ENCODE data around the gene CCDC91.
"Not testable (repeated sequence)": the region's sequence is repeated elsewhere in the genome, so short reads cannot be mapped to it uniquely, and the experiment has no call there.

Gene CCDC91

DNA sequence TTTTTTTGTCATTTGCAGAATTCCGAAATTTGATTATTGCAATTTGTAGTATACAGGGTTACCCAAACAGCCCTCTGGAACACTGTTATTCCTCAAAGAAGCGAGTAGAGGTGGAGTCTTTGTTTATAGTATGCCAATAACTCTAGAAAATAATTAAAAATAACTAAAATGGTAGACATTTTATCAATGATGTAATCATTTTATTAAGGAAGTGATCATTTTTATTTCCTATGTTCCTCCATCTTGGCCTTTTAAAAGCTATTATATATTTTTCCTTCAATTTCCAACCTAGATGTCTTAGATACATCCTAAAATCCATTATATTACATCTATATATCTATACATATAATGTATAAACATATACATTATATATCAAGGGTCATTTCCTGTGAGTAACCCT is 106.0 kb downstream of the CCDC91 start:
- DNase-seq: no peak

DNA sequence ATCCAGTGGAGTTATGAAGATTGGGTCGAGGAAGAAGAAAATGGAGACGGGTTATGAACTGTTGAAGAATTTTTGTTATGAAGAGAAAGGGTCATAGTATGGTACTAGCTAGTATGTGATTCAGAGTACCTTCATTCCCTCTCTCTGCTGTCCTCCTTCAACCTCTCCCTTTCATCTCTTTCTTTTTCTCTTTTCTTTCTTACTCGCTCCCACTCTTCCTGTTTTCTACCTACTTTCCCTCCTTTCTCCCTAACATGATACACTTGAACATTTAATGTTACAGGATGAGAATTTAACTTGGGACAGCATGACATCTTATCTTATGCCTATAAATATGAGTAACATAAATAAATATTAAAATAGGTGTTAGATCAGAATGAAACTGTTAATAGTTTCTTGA is 112.9 kb downstream of the CCDC91 start:
- DNase-seq: no peak

DNA sequence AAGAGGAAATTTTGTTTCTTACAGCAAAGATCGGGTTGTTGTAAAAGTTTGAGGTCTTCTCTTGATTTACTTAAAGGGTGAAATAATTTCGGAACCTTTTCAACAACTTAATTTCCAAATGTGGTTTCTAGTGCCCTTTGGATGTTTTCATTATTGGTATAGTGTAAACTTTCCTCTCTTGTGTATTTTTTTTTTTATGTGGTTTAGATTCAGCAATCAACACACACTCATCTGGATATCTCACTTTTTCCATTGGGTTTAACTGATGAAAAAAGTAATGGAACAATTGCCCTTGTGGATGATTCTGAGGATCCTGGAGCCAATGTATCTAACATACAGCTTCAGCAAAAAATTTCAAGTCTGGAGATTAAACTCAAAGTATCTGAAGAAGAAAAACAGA is 116.3 kb downstream of the CCDC91 start:
- no peak for DNase-seq

DNA sequence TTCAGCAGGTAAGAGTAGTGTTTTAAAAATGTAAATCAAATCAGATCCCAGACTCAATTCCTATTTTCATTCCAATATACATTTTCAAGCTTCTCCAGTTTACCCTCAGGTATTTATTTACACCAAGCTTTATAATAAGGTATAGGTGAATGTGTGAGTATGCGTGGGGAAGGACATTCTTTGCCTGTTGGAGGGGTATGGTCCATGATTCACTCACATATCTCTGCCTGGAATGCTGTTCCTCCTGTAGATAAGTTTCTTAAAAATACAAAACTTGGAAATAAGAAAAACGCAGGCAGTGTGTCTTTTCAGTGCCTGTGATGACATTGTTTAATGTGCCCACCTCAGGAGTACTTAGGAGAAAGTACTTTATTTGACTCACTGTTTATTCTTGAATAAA is 118.6 kb downstream of the CCDC91 start:
- DNase-seq: no peak

DNA sequence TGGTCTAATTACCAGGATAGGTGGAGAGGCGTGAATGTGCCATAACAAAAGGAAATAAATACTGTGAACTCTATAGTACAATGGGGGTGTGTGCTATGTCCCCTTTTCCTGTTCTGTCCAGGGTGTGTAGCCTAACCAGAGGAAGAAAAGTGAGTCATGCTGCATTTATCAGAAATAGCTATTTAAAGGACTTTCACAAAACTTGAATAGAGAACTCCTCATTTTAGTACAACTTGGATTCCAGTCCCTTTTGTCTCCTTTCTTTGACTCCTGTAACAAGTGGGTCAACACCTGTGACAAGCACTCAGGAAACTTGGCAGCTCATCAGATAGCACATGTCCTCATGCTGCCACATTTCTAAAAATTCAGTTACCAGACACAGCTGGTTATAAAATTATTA is 123.4 kb downstream of the CCDC91 start:
- no peak for DNase-seq

DNA sequence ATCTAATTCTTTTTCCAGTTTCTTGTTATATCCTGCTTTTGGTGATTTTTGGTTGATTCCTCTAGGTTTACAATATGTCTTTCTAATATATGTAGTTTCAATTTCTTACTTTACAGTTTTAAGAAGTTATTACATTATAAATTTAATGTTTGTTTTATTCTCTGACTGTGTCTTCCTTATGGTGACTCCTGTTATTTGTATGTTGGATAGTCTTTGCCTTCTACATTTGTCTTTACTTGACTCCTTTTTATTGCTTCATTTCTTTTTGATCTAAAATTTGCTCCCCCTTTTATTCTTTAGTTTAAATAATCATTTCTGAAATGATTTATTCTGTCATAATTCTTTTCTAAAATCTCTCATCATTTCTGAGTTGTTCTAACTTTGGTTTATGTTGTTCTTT is 125.8 kb downstream of the CCDC91 start:
- DNase-seq: no peak

DNA sequence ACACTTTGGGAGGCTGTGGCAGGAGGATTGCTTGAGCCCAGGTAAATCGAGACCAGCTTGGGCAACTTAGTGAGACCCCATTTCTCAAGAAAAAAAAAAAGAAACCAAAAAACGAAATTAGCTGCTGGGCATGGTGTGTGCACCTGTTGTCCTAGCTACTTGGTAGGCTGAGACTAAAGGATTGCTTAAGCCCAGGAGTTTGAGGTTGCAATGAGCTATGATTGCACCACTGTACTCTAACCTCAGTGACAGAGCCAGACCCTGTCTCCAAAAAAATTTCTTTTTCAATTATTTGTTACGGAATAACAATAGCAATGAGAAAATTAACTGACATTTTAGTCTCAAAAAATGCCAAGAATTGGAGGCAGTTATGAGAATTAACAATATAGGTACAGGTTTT is 128.0 kb downstream of the CCDC91 start:
- no peak for DNase-seq

DNA sequence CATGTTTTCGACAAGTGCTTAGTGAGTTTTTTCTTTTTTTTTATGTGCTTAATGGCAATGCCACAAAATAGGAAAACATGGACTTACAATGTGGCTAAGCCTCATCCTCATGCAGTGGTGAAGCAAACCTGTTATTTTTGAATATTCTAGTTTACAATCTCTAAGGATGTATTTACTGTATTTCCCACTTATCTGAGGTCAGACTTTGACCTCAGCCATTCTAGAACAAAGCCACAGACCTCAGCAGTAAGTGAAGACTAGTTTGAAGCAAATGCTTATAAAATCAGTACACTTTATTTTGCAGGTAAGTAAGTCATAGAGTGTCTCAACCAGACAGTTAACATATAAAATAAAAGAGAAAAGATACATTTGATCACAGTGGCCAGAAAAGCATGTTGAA is 130.1 kb downstream of the CCDC91 start:
- no peak for DNase-seq

DNA sequence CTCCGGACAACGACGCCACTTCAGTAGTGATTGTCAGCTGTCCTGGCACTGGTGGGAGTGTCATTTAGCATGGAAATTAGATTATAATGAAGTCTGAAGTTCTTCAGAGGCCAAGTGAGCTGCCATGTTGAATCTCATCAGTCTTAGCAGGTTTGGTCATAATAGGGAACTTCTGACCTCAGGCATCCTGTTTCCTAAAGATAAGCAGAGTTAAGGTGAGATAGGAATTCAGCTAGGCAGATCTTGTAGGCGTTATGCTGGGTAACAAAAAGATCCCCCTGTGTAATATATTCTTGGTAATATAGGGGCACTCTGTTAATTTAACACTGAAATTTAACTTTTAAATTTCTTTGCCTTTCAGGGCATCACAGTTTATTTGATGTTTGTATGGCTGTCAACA is 137.5 kb downstream of the CCDC91 start:
- DNase-seq: no peak

DNA sequence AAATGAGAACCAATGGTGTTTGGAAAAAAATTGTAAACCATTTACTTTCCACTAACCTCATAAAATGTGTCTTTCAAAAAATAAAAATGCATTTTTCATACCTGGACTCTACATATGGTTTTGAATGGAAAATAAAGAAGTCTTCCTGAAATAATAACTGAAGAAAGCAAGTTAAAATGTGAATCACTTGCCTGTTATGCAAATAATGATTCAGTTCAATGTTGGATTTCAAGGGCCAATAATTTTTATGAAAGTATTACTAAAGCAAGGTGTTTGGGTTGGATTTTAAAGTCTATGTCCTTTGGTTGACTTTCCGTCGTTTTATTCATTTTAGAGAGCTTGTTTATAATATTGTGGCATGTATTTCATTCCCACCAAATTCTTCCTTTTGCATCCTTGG is 138.7 kb downstream of the CCDC91 start:
- DNase-seq: no peak

DNA sequence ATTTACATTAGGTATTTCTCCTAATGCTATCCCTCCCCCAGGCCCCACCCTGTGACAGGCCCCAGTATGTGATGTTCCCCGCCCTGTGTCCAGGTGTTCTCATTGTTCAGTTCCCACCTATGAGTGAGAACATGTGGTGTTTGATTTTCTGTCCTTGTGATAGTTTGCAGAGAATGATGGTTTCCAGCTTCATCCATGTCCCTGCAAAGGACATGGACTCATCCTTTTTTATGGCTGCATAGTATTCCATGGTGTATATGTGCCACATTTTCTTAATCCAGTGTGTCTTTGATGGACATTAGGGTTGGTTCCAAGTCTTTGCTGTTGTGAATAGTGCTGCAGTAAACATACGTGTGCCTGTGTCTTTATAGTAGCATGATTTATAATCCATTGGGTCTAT is 139.5 kb downstream of the CCDC91 start:
- DNase-seq: not testable (repeated sequence)

DNA sequence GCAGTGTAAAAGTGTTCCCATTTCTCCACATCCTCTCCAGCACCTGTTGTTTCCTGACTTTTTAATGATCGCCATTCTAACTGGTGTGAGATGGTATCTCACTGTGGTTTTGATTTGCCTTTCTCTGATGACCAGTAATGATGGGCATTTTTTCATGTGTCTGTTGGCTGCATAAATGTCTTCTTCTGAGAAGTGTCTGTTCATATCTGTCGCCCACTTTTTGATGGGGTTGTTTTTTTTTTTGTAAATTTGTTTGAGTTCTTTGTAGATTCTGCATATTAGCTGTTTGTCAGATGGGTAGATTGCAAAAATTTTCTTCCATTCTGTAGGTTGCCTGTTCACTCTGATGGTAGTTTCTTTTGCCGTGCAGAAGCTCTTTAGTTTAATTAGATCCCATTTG is 140.0 kb downstream of the CCDC91 start:
- DNase-seq: not testable (repeated sequence)

DNA sequence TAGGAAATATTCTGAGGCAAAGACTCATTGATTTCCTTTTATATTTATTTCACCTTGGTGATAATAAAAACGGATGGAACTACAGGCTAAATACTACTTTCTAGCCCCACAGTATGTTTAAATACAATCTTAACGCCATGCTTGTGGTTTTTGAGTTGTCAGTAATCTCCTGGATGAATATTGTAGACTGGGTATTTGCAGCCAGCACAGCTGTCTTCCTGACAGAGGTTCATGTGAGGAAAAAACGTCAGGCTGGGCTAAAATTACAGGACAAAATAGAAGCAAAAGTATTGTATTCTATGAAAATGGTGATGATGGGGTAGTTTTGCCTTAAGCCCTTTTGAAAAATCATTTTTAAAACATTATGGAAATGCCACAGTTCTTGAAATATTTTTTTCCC is 140.9 kb downstream of the CCDC91 start:
- no peak for DNase-seq

DNA sequence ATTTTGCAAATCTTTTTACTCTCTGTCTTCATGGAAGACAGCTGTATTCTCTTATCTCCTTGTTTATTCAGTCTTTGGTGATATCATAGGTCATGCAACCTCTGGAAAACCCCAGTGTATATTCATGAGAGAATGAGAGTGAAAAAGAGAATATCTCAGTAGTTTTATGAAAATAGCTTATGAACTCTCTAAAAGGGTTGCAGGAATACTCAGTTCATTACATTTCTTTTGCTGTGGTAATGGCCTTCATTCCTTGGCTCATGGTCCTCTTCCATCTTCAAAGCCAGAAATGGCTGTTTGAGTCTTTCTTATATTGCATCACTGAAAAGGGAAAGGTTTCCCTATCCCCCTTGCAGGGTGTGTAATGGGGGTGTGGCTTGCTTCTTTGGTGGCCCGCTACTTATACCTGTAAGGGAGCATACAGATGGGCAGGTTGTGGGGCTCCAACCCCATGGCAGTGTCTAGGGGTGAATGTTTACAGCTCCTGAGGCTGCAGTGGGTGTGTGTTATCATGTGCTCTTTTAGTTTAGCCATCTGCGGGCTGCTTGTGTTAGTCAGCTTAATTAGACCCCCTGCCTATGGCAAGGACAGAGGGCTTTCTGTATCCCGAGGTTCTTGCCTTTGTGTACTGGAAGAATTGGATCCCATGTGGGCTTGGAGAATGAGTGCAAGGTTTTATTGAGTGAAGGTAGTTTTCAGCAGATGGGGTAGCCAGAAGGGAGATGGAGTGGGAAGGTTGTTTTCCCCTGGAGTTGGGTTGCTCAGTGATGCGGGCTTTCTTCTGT is 150.2 kb downstream of the CCDC91 start:
- no peak for DNase-seq

DNA sequence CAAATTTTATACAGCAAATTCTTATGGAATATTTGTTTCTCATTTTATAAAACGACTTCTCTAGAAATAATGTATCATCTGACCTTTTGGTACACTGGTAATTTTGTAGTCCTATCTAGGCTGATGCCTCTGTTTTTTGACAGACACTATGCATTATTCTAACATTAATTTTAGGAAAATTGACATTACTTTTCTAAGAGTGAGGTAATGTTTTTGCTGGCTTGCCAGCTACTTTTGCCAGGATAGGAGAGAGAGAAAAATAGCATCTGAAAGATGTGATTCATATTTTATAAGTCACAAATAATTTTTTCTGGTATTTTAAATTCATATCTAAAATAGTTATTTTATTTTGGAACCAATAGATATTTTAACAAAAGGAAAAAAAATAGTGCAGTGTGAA is 153.5 kb downstream of the CCDC91 start:
- no peak for DNase-seq

DNA sequence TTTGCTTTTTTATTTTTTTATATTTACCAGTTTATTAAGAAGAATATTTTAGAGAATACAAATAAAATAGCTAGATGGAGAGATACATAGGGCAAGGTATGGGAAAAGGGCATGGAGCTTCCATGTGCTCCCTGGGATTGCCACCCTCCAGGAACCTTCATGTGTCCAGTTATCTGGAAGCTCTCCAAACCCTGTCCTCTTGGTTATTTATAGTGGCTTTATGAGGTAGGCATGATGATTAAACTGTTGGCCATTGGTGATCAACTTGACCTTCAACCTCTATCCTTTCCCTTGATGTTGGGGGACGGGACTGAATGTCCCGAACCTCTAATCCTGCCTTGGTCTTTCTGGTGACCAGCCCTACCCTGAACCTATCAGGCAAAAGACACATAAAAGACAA is 156.3 kb downstream of the CCDC91 start:
- no peak for DNase-seq

DNA sequence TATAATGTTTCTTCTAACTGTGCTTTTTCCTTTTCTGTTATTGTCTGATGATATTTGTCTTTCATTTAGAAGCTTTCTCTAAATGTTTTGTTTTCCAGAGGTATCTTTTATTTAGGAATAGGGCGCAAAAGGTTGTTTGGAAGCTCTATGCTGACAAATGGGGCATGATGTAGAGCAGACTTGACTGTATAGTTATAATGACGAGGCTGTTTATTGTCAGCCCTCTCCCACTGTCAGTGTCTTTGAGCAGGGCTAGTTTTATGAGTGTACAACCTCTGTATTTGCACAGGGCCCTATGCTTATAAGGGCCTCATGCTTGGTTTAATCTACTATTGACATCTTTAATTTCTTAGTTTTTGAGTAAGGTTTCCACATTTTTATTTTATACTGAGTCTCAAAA is 158.9 kb downstream of the CCDC91 start:
- no peak for DNase-seq

DNA sequence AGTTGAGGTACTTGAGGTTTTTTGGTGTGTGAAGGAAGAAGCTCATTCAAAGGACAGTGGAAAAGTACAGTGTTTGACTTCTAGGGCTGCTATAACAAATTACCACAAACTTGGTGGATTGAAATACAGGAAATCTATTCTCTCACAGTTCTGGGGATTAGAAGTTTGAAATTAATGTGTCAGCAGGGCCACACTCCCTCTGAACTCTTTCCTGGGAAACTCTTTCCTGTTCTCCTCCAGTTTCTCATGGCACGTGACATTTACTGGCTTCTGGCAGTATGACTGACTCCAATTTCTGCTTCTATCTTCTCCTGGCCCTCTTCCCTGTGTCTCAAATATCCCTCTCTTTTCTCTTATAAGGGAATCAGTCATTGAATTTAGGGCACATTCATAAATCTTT is 160.2 kb downstream of the CCDC91 start:
- DNase-seq: no peak

DNA sequence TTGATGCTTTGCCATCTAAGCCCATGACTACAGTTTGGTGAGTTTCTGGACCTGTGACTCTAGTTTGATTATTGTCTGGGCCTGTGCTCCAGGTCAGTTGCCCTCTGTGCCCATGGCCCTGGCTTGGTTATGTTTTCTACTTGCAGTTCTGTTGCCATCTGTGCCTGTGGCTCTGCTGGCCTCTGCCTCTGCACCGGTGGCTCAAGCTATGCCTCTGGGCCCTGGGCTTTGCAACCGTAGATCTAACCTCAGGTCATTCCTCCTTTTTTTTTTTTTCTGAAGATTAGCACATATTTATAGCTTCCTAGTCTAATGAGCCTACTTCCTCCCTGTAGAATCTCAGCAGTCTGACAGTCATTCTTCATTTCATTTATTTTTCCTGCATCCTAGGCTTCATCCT is 161.2 kb downstream of the CCDC91 start:
- no peak for DNase-seq

DNA sequence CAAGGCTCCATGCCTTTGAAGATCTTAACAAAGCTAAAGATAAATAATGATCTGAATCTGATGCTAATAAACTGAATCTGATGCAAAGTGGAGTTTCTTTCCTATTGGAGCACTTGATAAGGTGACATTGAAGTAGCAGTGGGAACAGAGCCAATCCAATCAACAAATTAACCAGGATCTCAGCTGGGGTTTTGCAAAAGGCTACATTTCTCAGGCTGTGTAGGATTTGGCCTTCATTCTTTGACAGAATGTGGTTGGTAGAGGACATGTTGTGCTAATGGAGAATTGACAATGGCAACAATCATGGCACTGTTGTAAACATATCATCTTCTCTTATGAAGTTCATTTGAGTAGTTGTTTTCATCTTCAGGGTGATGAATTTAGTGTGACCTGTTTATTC is 164.9 kb downstream of the CCDC91 start:
- no peak for DNase-seq

DNA sequence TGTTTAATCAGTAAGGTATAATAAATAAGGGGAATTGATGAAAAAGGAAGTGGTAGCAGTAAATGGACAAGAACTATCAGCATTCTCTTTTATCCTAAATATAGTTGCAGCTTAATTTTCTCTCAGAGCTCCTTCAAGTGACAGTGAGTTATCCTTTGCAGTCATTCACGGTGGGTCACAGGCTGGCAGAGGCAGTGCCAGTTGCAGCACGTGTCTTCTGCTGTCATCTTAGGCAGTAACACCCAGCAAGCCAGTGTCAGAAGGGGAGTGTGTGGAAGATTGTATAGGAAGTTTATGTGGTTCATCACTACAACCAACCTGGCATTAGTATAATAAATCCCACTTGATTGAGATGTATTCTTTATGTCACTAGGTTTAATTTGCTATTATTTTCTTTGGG is 170.0 kb downstream of the CCDC91 start:
- DNase-seq: no peak

DNA sequence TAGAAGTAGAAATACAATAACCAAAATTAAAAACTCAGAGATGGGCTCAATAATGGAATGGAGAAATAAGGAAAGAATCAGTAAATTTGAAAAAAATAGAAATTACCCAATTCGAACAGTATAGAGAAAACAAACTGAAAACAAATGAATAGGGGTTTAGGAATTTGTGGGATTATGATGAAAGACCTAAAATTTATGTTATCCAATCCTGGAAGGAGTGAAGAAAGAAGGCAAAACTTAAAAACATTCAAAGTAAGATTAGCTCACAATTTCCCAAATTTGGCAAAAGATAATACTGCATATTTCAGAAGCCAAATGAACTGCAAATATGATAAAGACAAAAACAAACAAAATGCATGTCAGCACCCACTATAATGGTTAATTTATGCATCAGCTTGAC is 177.1 kb downstream of the CCDC91 start:
- DNase-seq: no peak

DNA sequence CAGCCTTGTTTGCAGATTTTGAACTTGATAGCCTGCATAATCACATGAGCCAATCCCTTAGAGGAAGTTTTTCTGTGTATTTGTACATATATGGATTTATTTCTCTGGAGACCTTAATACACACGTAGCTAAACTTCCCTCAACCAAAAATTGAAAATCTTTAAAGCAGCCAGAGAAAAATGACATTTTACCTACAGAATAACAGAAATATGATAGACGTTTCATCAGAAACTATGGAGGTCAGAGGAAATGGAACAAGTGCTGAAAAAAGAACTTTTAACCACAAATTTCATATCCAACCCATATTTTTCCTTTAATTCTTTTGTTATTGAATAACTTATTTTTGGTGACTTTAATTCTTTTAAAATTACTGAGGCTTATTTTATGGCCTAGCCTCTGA is 177.7 kb downstream of the CCDC91 start:
- no peak for DNase-seq

DNA sequence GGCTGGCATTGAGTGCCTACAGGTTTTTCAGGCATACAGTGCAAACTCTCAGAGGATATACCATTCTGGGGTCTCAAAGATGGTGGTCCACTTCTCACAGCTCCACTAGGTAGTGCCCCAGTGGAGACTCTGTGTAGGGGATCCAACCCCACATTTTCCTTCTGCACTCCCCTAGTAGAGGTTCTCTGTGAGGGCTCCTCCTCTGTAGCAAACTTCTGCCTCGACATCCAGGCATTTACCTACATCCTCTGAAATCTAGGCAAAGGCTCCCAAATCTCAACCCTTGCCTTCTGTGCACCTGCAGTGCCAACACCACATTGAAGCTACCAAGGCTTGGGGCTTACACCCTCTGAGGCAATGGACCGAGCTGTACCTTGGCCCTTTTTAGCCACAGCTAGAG is 179.2 kb downstream of the CCDC91 start:
- DNase-seq: no peak

DNA sequence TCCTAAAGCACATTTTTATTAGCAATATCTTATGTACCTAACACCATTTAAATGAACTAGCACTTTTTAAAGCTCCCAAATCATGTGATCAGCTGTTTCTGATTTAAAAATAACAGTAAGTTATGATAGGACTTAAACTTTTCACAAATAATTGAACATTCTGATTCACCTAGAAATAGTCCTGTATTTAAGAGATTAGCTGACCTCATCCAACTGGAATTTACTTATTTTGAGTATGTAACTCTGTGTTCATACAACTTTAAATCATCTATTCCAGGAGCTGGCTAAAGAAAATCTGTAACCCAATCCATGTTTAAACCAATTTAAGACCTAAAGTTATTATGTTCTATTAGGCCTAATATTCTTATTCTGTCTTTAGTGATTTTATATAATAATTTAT is 184.3 kb downstream of the CCDC91 start:
- no peak for DNase-seq

DNA sequence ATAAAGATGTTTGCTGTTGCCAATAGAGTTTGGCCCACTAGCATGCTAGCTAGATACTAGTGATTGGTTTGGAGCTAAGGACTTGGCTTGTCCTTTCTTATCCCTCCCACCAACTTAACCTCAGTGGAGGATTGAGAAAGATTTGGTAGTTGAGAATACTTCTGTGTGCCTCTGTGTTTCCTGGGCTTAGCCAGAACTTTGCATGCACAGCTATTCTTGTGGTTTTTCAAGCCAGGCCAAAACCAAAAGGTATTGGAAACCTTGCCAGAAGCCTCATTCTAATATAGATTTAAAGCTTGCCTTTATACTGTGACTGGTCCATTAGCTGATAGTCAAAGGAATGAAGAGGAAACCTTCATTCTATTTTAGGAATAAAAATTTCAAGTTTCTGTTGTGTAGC is 188.5 kb downstream of the CCDC91 start:
- no peak for DNase-seq
